GM19324 (cell line): Measurements from ENCODE around the gene HPD.
A peak's percentile ranks its signal among the peaks of the same experiment; 100 is the strongest.
"Not testable (repeated sequence)": the region's sequence is repeated elsewhere in the genome, so short reads cannot be mapped to it uniquely, and the experiment has no call there.

Experiments
- ATAC-seq: cut with Tn5 transposase; IDR thresholded peaks from one replicate; pipeline ENCODE4 v1.9.1; 2021; ENCODE audit warnings: mild to moderate bottlenecking, moderate library complexity; ENCODE audit not compliant: unreplicated experiment, low FRiP score

Gene HPD

DNA sequence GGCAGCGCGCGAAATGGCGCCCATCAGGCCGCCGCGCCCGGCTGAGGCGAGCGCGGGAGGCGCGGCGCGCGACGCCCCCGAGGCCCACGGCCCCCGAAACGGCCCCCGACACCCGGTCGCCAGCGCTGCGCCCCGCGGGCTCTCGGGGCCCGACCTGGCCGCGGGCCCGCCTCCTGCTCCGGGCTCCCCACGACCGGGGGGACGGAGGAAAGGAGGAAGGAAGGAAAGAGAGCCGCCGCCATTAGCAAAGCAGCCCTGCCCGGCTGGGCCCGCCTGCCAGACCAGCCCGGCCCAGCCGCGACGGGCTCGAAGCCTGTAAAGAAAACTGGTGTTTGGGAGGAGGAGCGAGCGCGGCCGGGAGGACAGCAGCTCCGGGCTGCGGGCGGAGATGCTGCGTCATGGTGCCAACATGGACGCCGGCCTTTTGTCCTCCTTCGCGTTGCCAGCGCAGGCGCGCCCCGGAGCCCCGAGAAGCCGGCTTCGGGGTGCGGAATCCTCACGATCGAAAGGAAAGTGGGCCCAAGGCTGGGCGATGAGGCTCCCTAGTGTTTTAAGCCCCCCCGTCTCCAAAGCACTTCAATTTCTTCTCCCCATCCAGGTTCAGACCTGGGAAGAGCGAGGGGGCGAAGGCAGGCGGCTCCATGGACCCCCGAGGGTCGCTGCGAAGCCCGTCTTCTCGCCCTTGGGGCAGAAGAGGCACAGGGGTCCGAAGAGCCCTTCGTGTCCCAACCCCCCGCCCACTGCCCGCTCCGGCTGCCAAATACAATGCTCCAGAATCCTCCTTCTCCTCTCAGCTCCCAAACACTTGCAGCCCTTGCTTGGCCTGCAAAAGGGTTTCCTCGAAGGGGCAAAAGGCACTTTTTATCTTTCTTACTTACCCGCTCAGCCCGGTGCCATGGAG, 57.7 kb downstream of the HPD start:
- ATAC-seq = peak; percentile 6

DNA sequence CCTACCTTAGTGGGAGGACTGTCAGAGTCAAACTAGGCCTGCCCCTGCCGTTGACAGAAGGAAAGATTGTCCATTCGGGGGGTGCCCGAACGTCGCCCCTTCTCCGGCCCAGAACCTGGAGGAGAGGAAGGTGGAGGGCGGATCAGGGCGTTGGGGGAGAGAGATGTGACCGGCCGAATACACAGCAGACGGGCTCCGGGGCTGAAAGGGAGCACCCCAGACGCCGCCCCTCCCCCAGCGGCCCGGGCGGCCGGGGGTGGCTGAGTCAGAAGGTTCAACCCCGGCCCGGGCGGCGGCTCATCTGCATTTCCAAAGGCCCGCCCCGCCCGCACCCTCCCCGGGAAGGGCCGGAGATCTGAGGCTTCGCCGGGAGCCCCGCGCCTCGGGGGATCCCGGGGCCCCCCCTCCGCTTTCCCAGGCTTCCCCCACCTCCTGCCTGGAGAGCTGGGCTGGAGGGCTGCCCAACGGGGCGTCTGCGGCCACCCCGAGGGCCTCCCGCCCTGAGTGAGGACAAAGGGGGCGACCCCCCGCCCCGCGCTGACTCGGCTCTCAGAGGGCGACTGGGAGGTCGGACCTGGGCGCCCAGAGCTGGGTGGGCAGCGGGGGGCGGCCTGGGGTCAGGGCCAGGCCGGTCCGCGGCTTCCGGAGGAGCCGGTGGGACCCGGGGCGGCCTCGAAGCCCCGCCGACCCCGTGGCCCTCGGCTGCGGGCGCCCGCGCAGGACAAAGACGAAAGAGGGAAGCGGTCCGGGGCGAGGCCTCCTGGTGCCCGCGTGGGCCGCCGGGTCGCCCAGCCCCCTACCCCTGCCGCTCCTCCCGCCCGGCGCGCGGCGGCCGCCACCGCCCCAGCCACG, 58.6 kb downstream of the HPD start:
- ATAC-seq = peak; percentile 21

DNA sequence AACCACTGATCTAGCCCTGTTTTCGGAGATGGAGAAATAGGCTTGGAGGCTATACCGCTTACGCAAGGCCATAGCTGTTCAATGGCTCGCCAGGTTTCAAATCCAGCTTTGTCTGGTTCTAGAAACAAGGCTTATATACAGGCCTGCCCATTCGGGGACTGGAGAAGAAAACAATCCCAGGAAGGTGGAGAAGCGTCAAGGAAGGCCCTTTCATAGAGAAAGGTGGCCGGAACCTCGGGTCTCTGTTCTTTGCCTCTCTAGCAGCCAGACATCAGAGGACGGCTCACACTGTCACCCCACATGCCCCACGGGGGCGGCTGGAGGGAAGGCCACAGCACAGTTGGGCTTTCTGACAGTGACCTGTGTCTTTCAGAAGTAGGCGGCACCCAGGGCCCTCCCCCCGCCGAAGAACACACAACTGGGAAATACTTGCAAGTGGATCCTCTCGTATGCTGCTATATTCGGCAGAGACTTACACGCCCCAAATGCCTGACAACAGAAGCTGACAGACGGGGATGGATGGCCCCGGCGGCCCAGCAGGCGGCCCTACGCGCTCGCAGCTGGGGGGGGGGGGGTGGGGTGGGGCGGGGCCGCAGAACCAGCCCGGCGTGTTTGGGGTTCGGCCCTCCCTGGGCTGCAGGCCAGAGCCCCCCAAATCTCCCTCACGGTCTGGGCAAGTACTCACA, 59.4 kb downstream of the HPD start:
- no peak for ATAC-seq

DNA sequence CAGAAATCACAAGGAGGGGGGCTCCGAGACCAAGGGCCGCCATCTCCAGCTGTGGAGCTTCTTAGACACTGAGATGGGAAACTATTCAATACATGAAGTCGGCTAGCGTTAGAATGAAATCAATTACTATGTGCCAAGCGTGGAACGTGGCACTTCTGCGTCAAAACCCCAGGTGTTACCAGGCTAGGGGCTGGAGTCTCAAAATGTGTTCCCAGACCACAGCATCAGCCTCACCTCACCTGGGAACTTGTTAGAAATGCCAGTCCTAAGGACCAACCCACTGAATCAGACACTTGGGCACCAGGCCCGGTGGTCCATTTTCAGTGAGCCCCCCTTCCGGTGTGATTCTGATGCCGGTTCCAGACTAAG, 59.9 kb downstream of the HPD start:
- ATAC-seq = no peak

DNA sequence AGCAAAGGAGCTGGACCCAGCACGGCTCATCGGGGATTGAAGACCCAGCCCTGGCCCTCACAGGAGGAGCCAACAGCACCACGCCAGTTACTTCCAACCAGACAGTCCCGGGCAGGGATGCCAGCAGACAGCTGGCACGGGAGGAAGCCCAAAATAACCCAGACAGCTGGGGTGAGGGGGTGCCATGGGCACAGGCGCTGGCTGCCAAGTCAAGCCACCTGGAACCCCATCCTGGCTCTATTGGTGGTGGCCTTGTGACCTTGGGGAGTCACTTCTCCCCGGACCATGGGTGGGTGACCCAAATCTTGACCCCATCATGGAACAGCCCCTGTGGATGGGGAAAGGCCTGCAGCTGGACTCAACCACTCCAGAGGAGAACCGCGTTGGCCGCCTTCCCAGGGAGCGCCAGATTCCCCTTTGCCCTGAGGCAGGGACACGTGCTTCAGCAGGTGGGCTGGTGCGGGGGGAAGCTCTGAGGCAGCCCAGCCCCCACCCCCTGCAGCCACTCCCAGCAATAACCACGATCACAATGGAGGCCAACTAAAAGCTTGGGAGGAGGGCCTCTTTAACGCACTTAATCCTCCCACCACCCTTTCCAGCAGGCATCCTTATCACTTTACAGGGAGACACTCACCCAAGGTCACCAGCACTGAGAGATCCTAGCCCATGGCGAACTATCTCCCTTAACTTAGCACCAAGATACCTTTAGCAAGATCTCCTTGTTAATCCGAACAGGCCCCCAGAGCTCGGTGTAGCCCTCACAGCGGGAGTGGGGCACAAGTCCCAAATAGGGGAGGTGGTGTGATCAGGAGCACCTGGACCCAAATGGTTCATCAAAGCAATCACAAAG, 60.5 kb downstream of the HPD start:
- no peak for ATAC-seq

DNA sequence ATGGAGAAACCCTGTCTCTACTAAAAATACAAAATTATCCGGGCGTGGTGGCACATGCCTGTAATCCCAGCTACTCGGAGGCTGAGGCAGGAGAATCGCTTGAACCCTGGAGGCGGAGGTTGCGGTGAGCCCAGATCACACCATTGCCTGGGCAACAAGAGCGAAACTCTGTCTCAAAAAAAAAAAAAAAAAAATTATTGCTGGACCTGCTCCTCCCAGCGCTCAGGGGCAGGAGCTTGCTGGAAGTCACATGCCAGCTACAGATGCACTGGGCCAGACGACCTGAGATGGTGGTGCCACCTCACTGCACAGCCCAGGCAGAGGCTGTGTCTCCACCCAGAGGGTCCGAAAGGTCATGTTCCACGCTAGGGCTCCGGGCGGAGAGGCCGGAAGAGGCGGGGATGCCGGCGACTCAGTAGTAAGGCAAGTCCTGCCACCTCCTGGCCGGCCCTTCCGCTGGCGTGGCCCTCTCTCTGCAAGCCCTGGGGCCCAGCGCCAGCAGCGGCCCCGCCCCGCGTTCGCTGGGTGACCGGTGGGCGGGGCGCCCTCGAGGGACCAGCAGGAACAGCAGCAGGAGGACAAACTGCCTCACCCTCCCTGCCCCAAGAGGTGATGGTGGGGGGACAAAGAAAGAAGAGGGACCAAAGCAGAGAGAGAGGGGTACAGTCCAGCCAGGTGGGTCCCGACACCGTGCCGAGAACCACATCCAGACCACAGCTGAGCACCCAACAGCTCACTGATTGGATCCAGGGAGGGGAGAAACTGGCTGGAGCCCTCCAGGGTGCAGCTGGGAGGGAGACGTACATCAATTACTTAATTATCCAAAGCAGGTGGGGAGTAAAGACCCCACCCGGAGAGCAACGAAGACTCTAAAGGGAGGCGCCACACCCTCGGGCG, 61.6 kb downstream of the HPD start:
- ATAC-seq = no peak

DNA sequence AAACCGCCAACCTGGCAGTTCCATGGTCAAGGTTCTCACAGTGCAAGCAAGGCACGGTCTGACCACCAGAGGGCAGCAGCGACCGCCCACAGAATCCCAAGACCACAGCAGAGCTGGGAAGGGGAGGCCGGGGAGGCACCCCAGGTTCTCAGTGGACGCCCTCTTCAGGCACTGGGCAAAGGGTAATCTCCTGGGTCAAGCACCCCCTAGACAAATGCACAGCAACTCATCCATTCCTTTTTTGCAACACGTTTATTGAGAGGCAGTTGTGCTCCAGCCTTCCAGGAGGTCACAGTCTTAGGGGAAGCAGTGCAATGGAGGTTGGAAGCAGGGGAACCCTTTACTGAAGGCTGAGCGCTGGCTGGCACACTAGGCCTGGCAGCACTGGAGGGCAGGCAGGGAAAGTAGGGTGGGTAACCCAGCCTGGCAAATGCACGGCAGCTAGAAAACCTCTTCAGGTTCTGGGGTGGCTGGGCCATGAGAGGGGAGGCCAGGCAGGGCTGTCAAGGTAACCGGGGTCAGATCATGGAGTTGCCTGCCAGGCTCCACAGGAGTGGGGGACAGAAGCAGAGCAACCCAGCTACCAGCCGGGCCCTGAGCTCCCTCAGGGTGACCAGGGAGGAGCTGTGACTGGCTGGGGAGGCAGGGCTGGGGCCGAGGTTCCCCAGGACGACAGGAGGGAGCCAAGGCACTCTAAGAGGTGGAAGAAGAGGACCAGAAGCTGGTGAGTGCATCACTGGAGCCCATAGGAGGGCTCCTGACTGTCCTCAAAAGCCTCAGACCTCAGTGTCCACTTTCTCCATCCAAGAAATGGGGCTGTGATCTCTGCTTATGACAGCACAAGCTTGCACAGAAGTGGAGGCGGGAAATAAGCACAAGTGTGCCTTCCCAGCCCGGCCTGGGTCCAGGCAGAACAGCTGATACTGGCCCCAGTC, 63.4 kb downstream of the HPD start:
- peak; percentile 20 for ATAC-seq

DNA sequence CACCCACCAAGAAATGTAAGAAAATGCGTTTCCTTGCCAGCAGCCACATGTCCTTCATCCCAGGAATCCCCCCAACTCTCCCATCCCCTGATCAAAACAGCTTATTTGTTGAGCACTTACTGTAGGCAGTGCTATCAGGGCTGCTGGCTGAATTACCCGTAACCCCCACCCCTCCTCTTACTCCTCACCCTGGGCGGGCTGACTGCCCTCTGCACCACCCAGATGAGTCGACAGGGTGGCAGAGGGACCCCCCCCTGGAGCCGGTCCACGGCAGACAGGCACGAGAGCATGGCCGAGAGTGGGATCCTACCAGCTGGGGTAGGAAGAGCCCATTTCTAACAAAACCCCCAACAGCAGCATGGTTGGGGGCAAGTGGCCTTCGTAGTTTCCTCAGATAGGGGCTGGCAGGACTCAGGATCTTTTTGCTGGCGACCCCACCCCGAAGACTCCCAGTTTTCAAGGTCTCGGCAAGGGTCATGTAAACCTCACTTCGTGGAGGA, 64.1 kb downstream of the HPD start:
- no peak for ATAC-seq

DNA sequence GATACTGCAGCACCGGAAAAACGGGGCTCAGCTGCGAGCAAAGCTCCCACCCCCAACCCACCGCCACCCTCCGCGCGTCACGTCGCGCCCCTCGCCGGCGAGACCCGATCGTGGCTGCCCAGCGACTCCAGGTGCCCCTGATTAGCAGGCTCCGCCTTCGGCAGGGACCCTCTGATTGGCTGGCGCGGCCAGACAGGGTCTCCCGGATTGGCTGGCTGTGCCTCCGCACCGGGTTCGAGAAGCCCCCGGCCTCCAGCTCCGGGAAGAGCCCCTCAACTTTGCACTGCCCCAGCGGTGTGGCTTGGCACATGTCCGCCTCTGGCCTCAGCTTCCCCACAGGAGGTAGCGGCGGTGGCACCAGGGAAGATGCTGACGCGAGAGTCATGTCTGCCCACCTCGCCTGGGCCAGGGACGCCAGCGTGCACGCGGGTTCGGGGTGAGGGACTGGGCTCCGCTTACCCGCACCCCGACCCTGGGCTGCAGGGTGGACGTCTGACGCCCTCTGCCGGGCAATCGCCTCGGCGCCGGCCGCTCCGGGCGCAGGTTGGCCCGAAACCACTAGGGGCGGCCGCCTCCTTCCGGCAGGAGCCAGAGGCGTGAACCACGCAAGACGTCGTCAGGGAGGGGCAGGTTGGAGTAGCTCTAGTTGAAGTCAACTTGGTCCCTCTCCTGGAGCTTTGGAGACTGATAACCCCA, 64.7 kb downstream of the HPD start:
- peak; percentile 48 for ATAC-seq

DNA sequence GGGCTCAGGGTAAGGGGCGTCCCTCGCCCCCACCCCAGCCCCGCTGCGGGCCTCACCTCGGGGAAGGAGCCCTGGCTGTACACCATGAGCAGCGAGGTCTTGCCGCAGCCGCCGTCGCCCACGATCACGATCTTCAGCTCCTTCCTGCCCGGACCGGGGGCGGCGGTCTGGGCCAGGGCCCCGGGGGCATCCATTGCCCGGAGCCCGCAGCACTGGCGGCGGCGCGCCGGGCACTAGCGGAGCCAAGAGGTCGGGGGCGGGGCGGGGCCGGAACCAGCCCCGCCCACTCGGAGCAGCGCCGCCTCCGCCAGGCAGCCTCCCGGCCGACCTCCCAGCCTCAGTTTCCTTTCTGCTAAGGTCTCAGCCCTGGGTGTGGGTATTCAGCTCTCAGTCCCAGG, 65.2 kb downstream of the HPD start, which contains the start of gene RHOF:
RHOF (minus strand) TSS at position 249 of the 398 bp plus-strand sequence; CDS start at position 194, 55 bp downstream.
- peak; percentile 18 for ATAC-seq

DNA sequence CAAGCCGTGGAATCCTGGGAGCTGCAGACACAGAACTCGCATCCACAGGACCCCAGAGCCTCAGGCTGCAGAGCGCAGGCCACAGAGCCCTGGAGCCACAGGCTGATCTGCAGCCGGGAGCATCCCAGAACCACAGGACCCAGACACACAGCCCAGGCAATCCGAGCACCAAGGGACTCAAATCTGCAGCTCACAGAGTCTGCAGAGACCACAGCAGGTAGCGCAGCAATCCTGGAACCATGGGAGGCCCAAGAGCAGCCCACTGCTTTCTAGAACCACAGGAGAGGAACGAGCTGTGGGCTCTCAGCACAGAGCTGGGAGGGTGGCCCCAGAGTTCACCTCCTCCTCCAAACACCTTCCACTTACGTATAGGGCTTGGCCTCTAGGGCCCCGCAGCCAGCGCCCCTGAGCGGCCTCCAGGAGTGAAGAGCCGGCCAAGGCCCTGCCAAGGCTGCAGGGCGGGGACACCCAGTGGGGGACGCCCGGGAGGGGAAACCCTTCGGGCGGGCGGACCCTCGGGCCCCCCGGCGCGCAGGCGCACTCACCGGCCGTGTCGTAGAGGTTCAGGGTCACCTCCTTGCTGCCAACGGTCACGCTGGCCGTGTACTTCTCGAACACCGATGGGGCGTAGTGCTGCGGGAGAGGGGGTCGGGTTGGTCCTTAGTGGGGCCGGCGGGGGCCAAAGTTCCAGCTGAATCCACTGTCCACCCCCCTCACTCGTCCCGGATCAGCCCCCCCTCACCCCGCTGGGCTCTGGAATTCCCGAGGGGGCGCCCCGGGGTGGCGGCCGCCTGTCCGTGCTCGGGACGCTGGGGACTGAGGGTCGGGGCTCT, 65.8 kb downstream of the HPD start:
- no peak for ATAC-seq

DNA sequence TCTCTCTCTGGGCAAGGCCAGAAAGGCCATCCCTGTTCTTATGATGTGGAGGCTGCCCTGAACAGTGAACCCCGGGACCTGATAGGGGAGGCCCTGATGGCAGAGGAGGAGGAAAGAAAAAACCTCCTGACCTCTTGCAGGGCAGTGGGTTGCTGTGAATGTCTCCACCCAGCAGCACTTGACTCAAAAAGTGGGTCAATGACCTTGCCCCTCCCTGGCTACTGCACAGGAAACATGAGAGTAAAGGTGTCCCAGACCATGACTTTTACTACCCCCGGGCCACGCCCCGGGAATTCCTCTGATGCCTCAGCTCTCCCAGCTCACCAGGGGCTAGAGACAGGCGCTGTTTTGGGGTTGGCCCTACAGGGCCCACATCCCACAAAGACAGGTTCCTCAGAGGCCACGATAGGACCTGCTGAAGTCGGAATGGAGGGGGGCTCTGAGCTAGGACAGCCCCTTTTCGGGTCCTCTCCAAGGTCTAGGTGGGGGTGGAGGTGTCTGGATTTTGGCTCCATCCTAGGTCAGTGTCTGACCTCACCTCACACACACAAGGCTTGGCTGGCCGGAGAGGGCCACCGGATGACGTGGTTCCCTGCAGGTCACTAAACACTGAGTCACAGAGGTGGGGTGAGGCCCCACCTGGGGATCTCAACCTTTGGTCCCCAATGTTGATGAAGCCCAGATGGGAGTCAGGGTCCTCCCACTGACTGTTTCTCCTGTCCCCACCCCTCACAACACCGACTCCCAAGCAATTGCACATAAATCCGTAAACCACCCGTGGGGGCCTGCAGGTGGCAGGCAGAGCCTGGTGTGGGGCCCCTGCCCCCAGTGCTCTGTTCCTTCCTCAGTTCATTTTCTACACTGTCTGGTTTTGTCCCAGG, 66.7 kb downstream of the HPD start:
- no peak for ATAC-seq

DNA sequence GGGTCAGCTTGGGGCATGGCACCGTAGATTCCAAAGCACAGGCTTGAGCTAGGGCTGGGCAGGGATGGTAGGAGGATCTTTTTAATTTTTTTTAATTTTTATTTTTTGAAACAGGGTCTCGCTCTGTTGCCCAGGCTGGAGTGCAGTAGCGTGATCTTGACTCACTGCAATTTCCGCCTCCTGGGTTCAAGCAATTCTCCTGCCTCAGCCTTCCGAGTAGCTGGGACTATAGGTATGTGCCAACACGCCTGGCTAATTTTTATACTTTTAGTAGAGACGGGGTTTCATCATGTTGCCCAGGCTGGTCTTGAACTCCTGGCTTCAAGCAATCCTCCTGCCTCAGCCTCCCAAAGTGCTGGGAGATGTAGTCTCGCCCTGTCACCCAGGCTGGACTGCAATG, 67.9 kb downstream of the HPD start:
- ATAC-seq = not testable (repeated sequence)

DNA sequence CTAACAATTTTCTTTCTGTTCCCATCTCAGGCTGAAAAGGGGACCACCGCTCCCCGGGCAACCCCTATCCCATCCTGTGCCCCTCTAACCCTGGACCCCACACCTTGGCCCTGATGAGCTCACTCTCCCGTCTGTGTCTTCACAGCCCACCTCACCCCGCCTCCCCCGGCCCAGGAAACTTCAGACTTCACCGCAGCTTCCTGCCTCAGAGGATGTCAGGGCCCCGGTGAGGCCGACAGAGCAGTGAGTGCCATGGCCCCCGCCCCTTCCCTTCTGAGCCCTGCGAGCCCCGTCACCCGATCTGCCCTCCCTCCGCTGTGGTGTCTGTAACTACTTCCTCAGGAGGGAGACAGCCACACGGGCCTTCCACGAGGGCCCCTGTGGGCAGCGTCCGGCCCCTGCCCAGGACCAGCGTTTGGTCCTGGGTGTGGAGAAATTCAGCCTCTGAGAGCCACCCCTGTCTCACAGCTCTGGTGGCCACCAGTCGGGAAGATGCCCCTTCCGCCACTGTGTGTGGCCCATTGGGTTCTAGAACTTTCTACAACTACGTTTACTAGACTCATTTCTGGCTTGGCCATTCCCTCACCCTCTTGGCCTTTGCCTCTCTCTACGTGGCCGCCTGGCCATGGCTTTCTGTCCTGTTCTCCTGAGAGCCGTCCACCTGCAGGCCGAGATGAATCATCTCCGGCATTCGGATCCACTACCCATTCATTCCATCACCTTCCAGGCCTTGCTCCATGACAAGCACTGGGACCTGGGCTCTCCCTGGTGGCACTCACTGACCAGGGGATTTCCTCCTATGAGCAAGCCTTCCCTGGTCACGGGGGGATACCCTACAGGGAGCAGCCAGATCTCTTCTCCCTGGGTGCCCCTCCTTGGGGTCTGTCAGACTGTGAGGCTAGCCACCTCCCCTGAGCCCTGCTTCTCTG, 68.6 kb downstream of the HPD start:
- peak; percentile 48 for ATAC-seq
